H1 (cell line): Measurements from ENCODE around the gene ATG7. TPM values are rescaled to one million over a fixed set of nuclear protein-coding genes. Genes with fewer than 3 reads are reported as not detected.

Experiments
- CTCF ChIA-PET: fragments of 300-600 bp; sonication (Branson Sonifier 250); formaldehyde crosslinking; loops from one replicate; lab custom pipeline; 2021; ENCODE audit not compliant: partially characterized antibody; lab: Charles Lee
- POLR2A ChIA-PET: fragments of 300-600 bp; sonication (Branson Sonifier 250); formaldehyde crosslinking; loops from one replicate; lab custom pipeline; 2021; ENCODE audit warnings: inconsistent platforms; ENCODE audit not compliant: partially characterized antibody; lab: Charles Lee
- DNase-seq, 2 experiments: peaks; one replicate each; pipeline versions ENCODE4 v3.0.0 to v3.0.0-alpha.2; 2010 to 2022; ENCODE audit warnings: low spot score in 2 of 2, low read depth in 1 of 2, mixed read lengths in 1 of 2
- FAIRE-seq: peaks from 2 replicates; lab custom pipeline; 2011; peaks lifted over from hg19 to GRCh38; lab: Jason Lieb, UNC
- H2AFZ ChIP-seq: 2 replicates; pipeline ENCODE4 v1.8.1; 2012; ENCODE audit warnings: low read length, inconsistent platforms
- H2AK5ac ChIP-seq: 2 replicates; pipeline ENCODE4 v1.6.1; 2013; ENCODE audit warnings: low read depth, low read length
- H2BK120ac ChIP-seq: replicated peaks from 2 replicates; pipeline ENCODE3; 2013; ENCODE audit warnings: low read depth, low read length, inconsistent platforms
- H2BK12ac ChIP-seq: 2 replicates; pipeline ENCODE4 v1.6.1; 2013; ENCODE audit warnings: low read depth, low read length
- H2BK15ac ChIP-seq: 2 replicates; pipeline ENCODE4 v1.6.1; 2013; ENCODE audit warnings: low read length
- H2BK20ac ChIP-seq: 2 replicates; pipeline ENCODE4 v1.6.1; 2013; ENCODE audit warnings: low read length
- H2BK5ac ChIP-seq: 2 replicates; pipeline ENCODE4 v1.6.1; 2013; ENCODE audit warnings: low read depth, low read length
- H3K14ac ChIP-seq: 2 replicates; pipeline ENCODE4 v1.6.1; 2013; ENCODE audit warnings: inconsistent platforms; ENCODE audit not compliant: insufficient read length
- H3K18ac ChIP-seq: 2 replicates; pipeline ENCODE4 v1.6.1; 2013; ENCODE audit warnings: low read length; ENCODE audit errors: extremely low read depth
- H3K23ac ChIP-seq: 2 replicates; pipeline ENCODE4 v1.6.1; 2013; ENCODE audit warnings: inconsistent platforms; ENCODE audit not compliant: insufficient read length
- H3K23me2 ChIP-seq: 2 replicates; pipeline ENCODE4 v1.6.1; 2013; ENCODE audit warnings: low read depth, low read length
- H3K27ac ChIP-seq: 2 replicates; pipeline ENCODE4 v1.6.1; 2011; ENCODE audit warnings: low read depth, low read length, inconsistent platforms
- H3K27me3 ChIP-seq, 4 experiments: replicated peaks in 1 of 4; 1 replicate in 1 of 4; 2 replicates in 3 of 4; pipeline versions ENCODE4 v1.6.1 to v1.8.1; 2011 to 2013; ENCODE audit warnings: low read length in 3 of 4, mild to moderate bottlenecking in 3 of 4, inconsistent platforms in 2 of 4, mixed read lengths in 2 of 4, moderate library complexity in 1 of 4; ENCODE audit not compliant: control insufficient read depth in 3 of 4, insufficient read depth in 3 of 4; ENCODE audit errors: extremely low read depth in 1 of 4
- H3K36me3 ChIP-seq, 4 experiments: 2 replicates each; pipeline versions ENCODE4 v1.6.1 to v1.8.1; 2011 to 2013; ENCODE audit warnings: mild to moderate bottlenecking in 4 of 4, low read length in 3 of 4, moderate library complexity in 2 of 4, control low read depth in 1 of 4, inconsistent platforms in 1 of 4; ENCODE audit not compliant: insufficient read depth in 4 of 4, control insufficient read depth in 2 of 4
- H3K4ac ChIP-seq: replicated peaks from 2 replicates; pipeline ENCODE3; 2013; ENCODE audit warnings: low read length, low read depth, mixed read lengths, inconsistent platforms; ENCODE audit not compliant: insufficient read length
- H3K4me1 ChIP-seq, 4 experiments: replicated peaks in 1 of 4; 1 replicate in 1 of 4; 2 replicates in 3 of 4; pipeline versions ENCODE4 v1.6.1 to v1.8.1; 2011 to 2013; ENCODE audit warnings: low read length in 3 of 4, inconsistent platforms in 2 of 4, mixed read lengths in 1 of 4; ENCODE audit not compliant: insufficient read depth in 4 of 4, control insufficient read depth in 3 of 4
- H3K4me2 ChIP-seq, 2 experiments: 2 replicates each; pipeline versions ENCODE4 v1.6.1 to v1.8.1; 2011 to 2013; ENCODE audit warnings: low read depth in 2 of 2, low read length in 2 of 2, control low read depth in 1 of 2, inconsistent platforms in 1 of 2, mild to moderate bottlenecking in 1 of 2; ENCODE audit not compliant: insufficient read depth in 1 of 2
- H3K4me3 ChIP-seq, 4 experiments: fragments of 200-600, 300-600 bp in 1 of 4; sonication (generic), shearing (Covaris generic), sonication (Bioruptor Twin) in 1 of 4; 2 replicates each; pipeline versions ENCODE4 v1.5.1 to v1.8.1; 2011 to 2016; ENCODE audit warnings: low read length in 4 of 4, low read depth in 3 of 4, control low read depth in 2 of 4, inconsistent platforms in 2 of 4, mild to moderate bottlenecking in 2 of 4, mixed read lengths in 1 of 4, moderate library complexity in 1 of 4; ENCODE audit not compliant: insufficient read depth in 2 of 4; ENCODE audit errors: extremely low read depth in 1 of 4
- H3K56ac ChIP-seq: replicated peaks from 2 replicates; pipeline ENCODE3; 2013; ENCODE audit warnings: low read depth, mild to moderate bottlenecking, mixed read lengths, low read length, inconsistent platforms; ENCODE audit not compliant: insufficient read length
- H3K79me1 ChIP-seq: 2 replicates; pipeline ENCODE4 v1.6.1; 2013; ENCODE audit warnings: low read depth, low read length, control low read depth
- H3K79me2 ChIP-seq, 2 experiments: 2 replicates each; pipeline versions ENCODE4 v1.6.1 to v1.8.1; 2012 to 2013; ENCODE audit warnings: low read length in 2 of 2, mild to moderate bottlenecking in 2 of 2, inconsistent platforms in 1 of 2; ENCODE audit not compliant: insufficient read depth in 2 of 2, control insufficient read depth in 1 of 2
- H3K9ac ChIP-seq, 4 experiments: replicated peaks in 1 of 4; 1 replicate in 1 of 4; 2 replicates in 3 of 4; pipeline versions ENCODE4 v1.6.1 to v1.8.1; 2011 to 2013; ENCODE audit warnings: low read depth in 3 of 4, low read length in 3 of 4, control low read depth in 2 of 4, mild to moderate bottlenecking in 2 of 4, moderate library complexity in 2 of 4, inconsistent platforms in 1 of 4; ENCODE audit errors: extremely low read depth in 1 of 4
- H3K9me3 ChIP-seq, 2 experiments: 2 replicates each; pipeline versions ENCODE4 v1.6.1 to v1.8.1; 2012 to 2013; ENCODE audit warnings: mild to moderate bottlenecking in 2 of 2, moderate library complexity in 2 of 2, control low read depth in 1 of 2, inconsistent platforms in 1 of 2, low read depth in 1 of 2, low read length in 1 of 2, mixed read lengths in 1 of 2; ENCODE audit not compliant: insufficient read depth in 2 of 2
- H4K20me1 ChIP-seq, 2 experiments: replicated peaks in 1 of 2; 2 replicates each; pipeline versions ENCODE3 to v1.8.1; 2011 to 2013; ENCODE audit warnings: inconsistent platforms in 2 of 2, low read length in 2 of 2, mild to moderate bottlenecking in 1 of 2; ENCODE audit not compliant: insufficient read depth in 2 of 2, control insufficient read depth in 1 of 2
- H4K5ac ChIP-seq: 2 replicates; pipeline ENCODE4 v1.6.1; 2013; ENCODE audit warnings: low read length, low read depth, mixed read lengths, inconsistent platforms; ENCODE audit not compliant: insufficient read length
- H4K8ac ChIP-seq: 2 replicates; pipeline ENCODE4 v1.8.0; 2013; ENCODE audit warnings: mild to moderate bottlenecking, moderate library complexity, low read length, inconsistent platforms; ENCODE audit not compliant: insufficient read depth; ENCODE audit errors: extremely low read depth
- H4K91ac ChIP-seq: replicated peaks from 2 replicates; pipeline ENCODE3; 2013; ENCODE audit warnings: low read length, mixed read lengths, inconsistent platforms; ENCODE audit not compliant: insufficient read length
- BRCA1 ChIP-seq: IDR thresholded peaks from 2 replicates; pipeline ENCODE4 v1.6.1; 2012; ENCODE audit warnings: low read depth, low read length, improper control_type of control experiment
- CEBPB ChIP-seq: IDR thresholded peaks from 2 replicates; pipeline ENCODE4 v1.6.1; 2012; ENCODE audit warnings: low read depth, low read length
- TAF7 ChIP-seq: optimal IDR thresholded peaks from 2 replicates; pipeline ENCODE3; 2011; ENCODE audit warnings: low read depth, mild to moderate bottlenecking, inconsistent platforms, low read length, moderate library complexity, borderline replicate concordance
- WGBS, 2 experiments: shearing (Covaris generic) in 1 of 2; methylation state at CpG; one replicate each; pipeline versions ENCODE4 v1.1.6 to v1.1.7; 2013 to 2015; ENCODE audit warnings: low lambda C conversion rate in 2 of 2, mixed read lengths in 2 of 2, inconsistent platforms in 1 of 2, low coverage in 1 of 2, missing lambda C conversion rate in 1 of 2; ENCODE audit not compliant: insufficient replicate concordance in 2 of 2, insufficient coverage in 1 of 2, insufficient read length in 1 of 2; ENCODE audit errors: extremely low coverage in 1 of 2, missing lambda C conversion rate in 1 of 2; 5-methylcytosine and 5-hydroxymethylcytosine counted together
- polyA plus RNA-seq, 7 experiments: library from polyadenylated mRNA; depleted of rRNA in 3 of 7; stranded (reverse) in 5 of 7; unstranded in 2 of 7; fragments of >200 nt in 5 of 7; fragments of 200-250 nt in 2 of 7; gene quantifications; 1 replicate in 5 of 7; 2 replicates in 1 of 7; 4 replicates in 1 of 7; pipeline versions ENCODE4 v1.2.1 to v1.2.3, GENCODE V29; 2011 to 2013; ENCODE audit warnings: missing spikeins in 2 of 7, mixed read lengths in 2 of 7
- total RNA-seq: library from RNA; stranded (reverse); fragmentation: NEBNext Ultra II Directional; extraction: Animal tissue kit (Norgen Biotek cat#: 25700); gene quantifications from 2 replicates; pipeline ENCODE4 v1.2.1, GENCODE V29; 2021

Gene ATG7
- total and polyA plus RNA-seq, 2 of the 8 experiments (the other 6 are each of a cell fraction or from before 2014, with no cell fraction given), result 15.0 to 19.1 TPM

GRCh38 chr3:11542551-11542950 lies 270.4 kb downstream of the ATG7 start:
- no peak for DNase-seq
- H3K4me3 ChIP-seq, result no peak overlapping the region
- 92% methylated on average over 7 of the region's 7 CpGs; no CpG with 5 or more reads in 1 of the 2 experiments for WGBS, 2 experiments
- no peak overlapping the region for H2BK120ac ChIP-seq
- no peak for TF ChIP-seq CEBPB
- TF ChIP-seq BRCA1, result no peak
- TF ChIP-seq TAF7, result no peak
- TF ChIP-seq, all 59 proteins: peak for 0
- H2AK5ac ChIP-seq, result no peak overlapping the region
- H3K27ac ChIP-seq, result no peak overlapping the region
- H2BK20ac ChIP-seq, result no peak overlapping the region
- H4K5ac ChIP-seq, result no peak overlapping the region
- no peak overlapping the region for H2BK5ac ChIP-seq
- H2BK12ac ChIP-seq, result no peak overlapping the region
- no peak overlapping the region for H3K23ac ChIP-seq
- H3K4me1 ChIP-seq, result peaks cover 0 to 4% (median 0%) of the 10 kb centered on the region in 4 experiments; a peak in 2 of 7 replicates
- no peak overlapping the region for H3K14ac ChIP-seq
- no peak overlapping the region for H3K4ac ChIP-seq
- H2BK15ac ChIP-seq, result no peak overlapping the region
- H4K91ac ChIP-seq, result no peak overlapping the region
- no peaks in the 10 kb centered on the region for H3K27me3 ChIP-seq
- no peaks in the 10 kb centered on the region for H4K20me1 ChIP-seq
- no peaks in the 10 kb centered on the region for H3K79me1 ChIP-seq
- H3K18ac ChIP-seq, result no peak overlapping the region
- H3K4me2 ChIP-seq, result no peak overlapping the region
- H3K23me2 ChIP-seq, result no peaks in the 10 kb centered on the region
- H3K56ac ChIP-seq, result no peak overlapping the region
- H2AFZ ChIP-seq, result no peak overlapping the region
- no peak overlapping the region for H4K8ac ChIP-seq
- no peak for FAIRE-seq
- no peaks in the 10 kb centered on the region for H3K79me2 ChIP-seq
- no peak overlapping the region for H3K9ac ChIP-seq
- ChIA-PET POLR2A (interaction anchor here (0.6 kb wide), 1 partner anchor 83 kb away, joined by 3 read pairs; no protein-coding TSS in a partner anchor), CTCF (interaction anchor here (0.6 to 1.4 kb wide), 2 partner anchors 73 to 138 kb away, joined by 4 read pairs; no protein-coding TSS in a partner anchor)
- no peaks in the 10 kb centered on the region for H3K9me3 ChIP-seq
- H3K36me3 ChIP-seq, result no peaks in the 10 kb centered on the region
